Diencephalon (tissue), 1 donor: Measurements from ENCODE around the gene SEL1L3. TPM values are rescaled to one million over a fixed set of nuclear protein-coding genes. Genes with fewer than 3 reads are reported as not detected.

Experiments used
- small RNA-seq: library from RNA; depleted of rRNA; stranded (forward); fragments of <200 nt; gene quantifications from one replicate; pipeline ENCODE3, GENCODE V24; 2014
- total RNA-seq: library from RNA; depleted of rRNA; stranded (reverse); fragments of >200 nt; gene quantifications from one replicate; pipeline ENCODE4 v1.2.3, GENCODE V29; 2014

Gene SEL1L3
- total RNA-seq: 70.6 TPM

GRCh38 chr4:25862411-25863346 is at the start of gene SEL1L3:
SEL1L3 (minus strand) TSS chr4:25862988; CDS start chr4:25862836, 152 bp downstream.

Small RNAs within 50 kb of the gene (small RNA-seq; reads per million reads assigned to genes)
- gene MTND4LP22: not detected

Other genes with a start within 250 kb of the SEL1L3 start
- 0.23 TPM for gene SLC34A2, start 207.1 kb downstream of the SEL1L3 start, total RNA-seq
- gene SMIM20, start 51.2 kb upstream of the SEL1L3 start, total RNA-seq: 18.5 TPM